ENCODE results near the gene MICA. TPM values are rescaled to one million over a fixed set of nuclear protein-coding genes. Genes with fewer than 3 reads are reported as not detected.
"Not testable (repeated sequence)": the region's sequence is repeated elsewhere in the genome, so short reads cannot be mapped to it uniquely, and the experiment has no call there.

MICA gene
- total RNA-seq, 2 experiments from 2014 or later: 10.5 to 10.8 TPM

DNA sequence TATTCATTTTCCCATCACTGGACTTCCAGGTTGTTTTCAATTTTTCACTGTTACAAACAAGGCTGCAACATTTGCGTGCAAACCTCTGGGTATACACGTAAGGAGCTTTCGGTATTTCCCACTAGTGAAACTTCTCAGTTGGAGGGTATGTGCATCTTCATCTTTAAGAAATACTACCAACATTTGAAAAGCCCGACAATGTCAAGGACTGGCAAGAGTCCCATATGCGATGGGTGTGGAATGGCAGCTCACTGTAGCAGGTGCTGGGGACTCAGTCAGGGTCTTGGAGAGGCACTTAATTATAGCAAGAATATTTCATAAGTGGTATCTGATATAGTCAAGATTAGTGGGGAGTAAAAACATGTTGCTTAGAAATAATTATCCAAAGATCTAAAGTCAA lies 37.5 kb upstream of the MICA start:
- Mint-ChIP-seq H3K4me3 (no peak overlapping the region), H3K36me3 (ENCODE audit: low read depth) (peaks cover 5% of the 10 kb centered on the region), H3K9me3 (no peaks in the 10 kb centered on the region), H3K27me3 (peaks cover 61% of the 10 kb centered on the region), H3K4me1 (peaks cover 12% of the 10 kb centered on the region), H3K27ac (no peak overlapping the region)
- POLR2A ChIA-PET: interaction anchor here (0.6 kb wide), 1 partner anchor 168 kb away, joined by 5 read pairs; no protein-coding TSS in a partner anchor
- CTCF ChIA-PET: interaction anchor here (0.6 to 4.8 kb wide), 12 partner anchors 11 to 654 kb away, joined by 3 to 73 read pairs (median 9); partner anchors contain the start of genes CCHCR1, PSORS1C2 and TCF19
- DNase-seq: no peak

- Mint-ChIP-seq H3K27ac (no peak overlapping the region), H3K36me3 (ENCODE audit: low read depth) (no peaks in the 10 kb centered on the region), H3K27me3 (peaks cover 60% of the 10 kb centered on the region), H3K9me3 (peaks cover 2% of the 10 kb centered on the region), H3K4me3 (peak overlapping the region; percentile 63), H3K4me1 (peaks cover 12% of the 10 kb centered on the region)
- peak; percentile 82 for DNase-seq
- ChIA-PET POLR2A (interaction anchor here (0.6 kb wide), 1 partner anchor 169 kb away, joined by 5 read pairs; no protein-coding TSS in a partner anchor), CTCF (interaction anchor here (0.5 to 4.8 kb wide), 41 partner anchors 8 to 1479 kb away, joined by 3 to 73 read pairs (median 3); partner anchors contain the start of genes CCHCR1, HLA-B, PSORS1C2 and TCF19)
Measured at GRCh38 chr6:31366693-31367470, 36.5 kb upstream of the MICA start.

DNA sequence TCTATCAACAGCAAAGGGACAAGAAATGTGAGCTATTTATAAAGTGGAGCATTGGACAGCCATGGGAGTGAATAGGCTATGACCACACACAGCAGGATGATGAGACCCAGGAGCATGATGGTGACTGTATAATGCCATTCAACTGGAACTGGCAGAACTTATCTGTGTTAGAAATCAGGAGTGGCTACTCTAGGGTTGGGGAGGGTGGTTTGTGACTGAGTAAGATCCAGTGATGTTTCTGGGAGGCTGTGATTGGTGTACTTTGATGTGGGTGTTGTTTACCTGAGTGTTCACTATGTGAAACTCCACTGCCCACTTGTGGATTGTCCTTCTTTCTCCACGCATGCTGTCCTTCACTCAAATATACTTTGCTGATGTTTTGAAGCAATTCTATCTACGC lies 34.9 kb upstream of the MICA start:
- peaks cover 2% of the 10 kb centered on the region for H3K36me3 Mint-ChIP-seq (ENCODE audit: low read depth)
- ChIA-PET CTCF (interaction anchor here (1.0 to 4.8 kb wide), 3 partner anchors 171 to 235 kb away, joined by 3 to 73 read pairs (median 14); no protein-coding TSS in a partner anchor), POLR2A (no interaction called here)
- H3K4me3 Mint-ChIP-seq: no peak overlapping the region
- no peak for DNase-seq
- H3K4me1 Mint-ChIP-seq: peaks cover 15% of the 10 kb centered on the region
- H3K27me3 Mint-ChIP-seq: peaks cover 60% of the 10 kb centered on the region
- no peak overlapping the region for H3K27ac Mint-ChIP-seq
- peaks cover 2% of the 10 kb centered on the region for H3K9me3 Mint-ChIP-seq

DNA sequence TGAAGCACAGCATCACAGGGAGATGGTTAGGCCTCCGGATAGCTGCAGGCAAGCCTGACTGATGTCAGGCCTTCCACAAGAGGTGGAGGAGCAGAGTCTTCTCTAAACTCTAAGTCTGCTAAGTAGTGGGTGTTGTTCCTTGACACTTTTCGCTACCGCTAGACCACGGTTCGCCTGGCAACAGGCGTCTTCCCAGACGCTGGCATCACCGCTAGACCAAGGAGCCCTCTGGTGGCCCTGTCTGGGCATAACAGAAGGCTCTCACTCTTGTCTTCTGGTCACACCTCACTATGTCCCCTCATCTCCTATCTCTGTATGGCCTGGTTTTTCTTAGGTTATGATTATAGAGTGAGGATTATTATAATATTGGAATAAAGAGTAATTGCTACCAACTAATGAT lies 29.3 kb upstream of the MICA start:
- H3K4me1 Mint-ChIP-seq; H3K4me3 Mint-ChIP-seq; DNase-seq; H3K9me3 Mint-ChIP-seq; POLR2A ChIA-PET; H3K36me3 Mint-ChIP-seq (ENCODE audit: low read depth); H3K27ac Mint-ChIP-seq: not testable (repeated sequence)
- peaks cover 40% of the 10 kb centered on the region for H3K27me3 Mint-ChIP-seq
- CTCF ChIA-PET: interaction anchor here (1.1 to 1.4 kb wide), 2 partner anchors 29 to 68 kb away, joined by 3 read pairs; no protein-coding TSS in a partner anchor

DNA sequence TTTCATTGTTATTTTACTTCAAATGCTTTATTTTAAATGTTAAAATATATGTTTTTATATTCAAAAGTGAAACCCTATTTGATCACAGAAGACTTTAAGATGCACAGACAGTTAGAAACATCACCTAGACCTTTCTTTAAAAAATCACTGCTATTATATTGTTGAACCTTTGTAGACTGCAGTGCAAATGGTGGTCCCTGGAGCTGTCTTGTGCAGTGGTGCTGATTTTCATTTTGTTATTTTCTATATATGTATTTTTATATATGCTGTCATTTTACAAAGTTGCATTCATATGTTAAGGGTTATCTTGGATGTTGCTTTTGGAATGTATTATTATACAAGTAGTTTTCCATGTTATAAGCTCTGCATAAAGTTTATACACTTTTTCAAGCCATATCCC lies 27.7 kb upstream of the MICA start:
- ChIA-PET CTCF (interaction anchor here (1.0 to 3.5 kb wide), 3 partner anchors 9 to 242 kb away, joined by 3 to 16 read pairs (median 3); no protein-coding TSS in a partner anchor), POLR2A (no interaction called here)
- no peak for DNase-seq
- Mint-ChIP-seq H3K27me3 (peaks cover 33% of the 10 kb centered on the region), H3K4me1 (peaks cover 4% of the 10 kb centered on the region), H3K9me3 (peaks cover 2% of the 10 kb centered on the region), H3K36me3 (ENCODE audit: low read depth) (peaks cover 2% of the 10 kb centered on the region), H3K4me3 (no peak overlapping the region), H3K27ac (no peak overlapping the region)

GRCh38 chr6:31377029-31377428 lies 26.4 kb upstream of the MICA start:
- no peak for DNase-seq
- Mint-ChIP-seq H3K4me3 (no peak overlapping the region), H3K9me3 (no peaks in the 10 kb centered on the region), H3K36me3 (ENCODE audit: low read depth) (peaks cover 2% of the 10 kb centered on the region), H3K27me3 (peaks cover 36% of the 10 kb centered on the region), H3K4me1 (peaks cover 2% of the 10 kb centered on the region), H3K27ac (no peak overlapping the region)
- CTCF ChIA-PET: interaction anchor here (0.6 to 3.5 kb wide), 5 partner anchors 10 to 179 kb away, joined by 3 to 16 read pairs (median 3); no protein-coding TSS in a partner anchor
- POLR2A ChIA-PET: no interaction called here

GRCh38 chr6:31378062-31378720 lies 25.2 kb upstream of the MICA start:
- Mint-ChIP-seq H3K27me3 (peaks cover 30% of the 10 kb centered on the region), H3K36me3 (ENCODE audit: low read depth) (no peaks in the 10 kb centered on the region), H3K4me3 (no peak overlapping the region), H3K9me3 (no peaks in the 10 kb centered on the region), H3K27ac (no peak overlapping the region), H3K4me1 (no peaks in the 10 kb centered on the region)
- ChIA-PET CTCF (interaction anchor here (0.6 to 3.5 kb wide), 3 partner anchors 12 to 182 kb away, joined by 3 to 16 read pairs (median 3); no protein-coding TSS in a partner anchor), POLR2A (no interaction called here)
- no peak for DNase-seq

GRCh38 chr6:31378721-31379103 lies 24.7 kb upstream of the MICA start:
- DNase-seq: no peak
- H3K4me1 Mint-ChIP-seq: no peaks in the 10 kb centered on the region
- POLR2A ChIA-PET: no interaction called here
- peaks cover 30% of the 10 kb centered on the region for H3K27me3 Mint-ChIP-seq
- no peak overlapping the region for H3K27ac Mint-ChIP-seq
- H3K4me3 Mint-ChIP-seq: no peak overlapping the region
- CTCF ChIA-PET: interaction anchor here (0.6 kb wide), 1 partner anchor 182 kb away, joined by 3 read pairs; no protein-coding TSS in a partner anchor
- no peaks in the 10 kb centered on the region for H3K36me3 Mint-ChIP-seq (ENCODE audit: low read depth)
- no peaks in the 10 kb centered on the region for H3K9me3 Mint-ChIP-seq

DNA sequence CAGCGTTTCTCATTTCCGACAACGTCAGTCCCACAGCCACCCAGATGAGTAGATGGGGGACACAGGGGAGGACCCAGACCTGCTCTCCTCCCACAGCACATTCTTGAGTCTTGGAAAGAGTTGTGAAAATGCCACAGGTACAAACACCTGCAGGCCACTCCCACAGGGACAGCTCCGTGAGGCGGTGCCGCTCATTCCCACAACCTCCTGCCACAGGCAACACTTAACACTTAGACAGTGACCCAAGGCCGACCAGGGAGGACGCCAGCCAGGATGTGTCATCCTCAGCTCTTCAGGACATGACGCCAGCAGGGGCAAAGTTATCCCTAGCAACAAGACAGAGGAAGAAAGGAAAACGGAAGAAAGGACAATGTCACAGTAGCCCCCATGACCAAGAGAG lies 23.5 kb upstream of the MICA start:
- ChIA-PET CTCF (interaction anchor here (0.6 to 3.8 kb wide), 5 partner anchors 13 to 221 kb away, joined by 3 to 17 read pairs (median 3); partner anchors contain the start of genes MICA and TCF19), POLR2A (no interaction called here)
- Mint-ChIP-seq H3K4me1 (no peaks in the 10 kb centered on the region), H3K4me3 (no peak overlapping the region), H3K36me3 (ENCODE audit: low read depth) (no peaks in the 10 kb centered on the region), H3K27me3 (peaks cover 27% of the 10 kb centered on the region), H3K27ac (no peak overlapping the region), H3K9me3 (no peaks in the 10 kb centered on the region)
- no peak for DNase-seq

GRCh38 chr6:31381666-31382065 lies 21.7 kb upstream of the MICA start:
- Mint-ChIP-seq H3K27ac (no peak overlapping the region), H3K4me1 (no peaks in the 10 kb centered on the region), H3K27me3 (peaks cover 20% of the 10 kb centered on the region), H3K4me3 (no peak overlapping the region), H3K36me3 (ENCODE audit: low read depth) (no peaks in the 10 kb centered on the region), H3K9me3 (no peaks in the 10 kb centered on the region)
- CTCF ChIA-PET: interaction anchor here (0.6 to 3.8 kb wide), 5 partner anchors 13 to 184 kb away, joined by 3 to 17 read pairs (median 3); no protein-coding TSS in a partner anchor
- POLR2A ChIA-PET: no interaction called here
- no peak for DNase-seq

GRCh38 chr6:31383149-31383548 lies 20.2 kb upstream of the MICA start:
- no peaks in the 10 kb centered on the region for H3K36me3 Mint-ChIP-seq (ENCODE audit: low read depth)
- no peak overlapping the region for H3K27ac Mint-ChIP-seq
- H3K27me3 Mint-ChIP-seq: peaks cover 21% of the 10 kb centered on the region
- ChIA-PET CTCF (interaction anchor here (0.7 to 3.8 kb wide), 5 partner anchors 11 to 189 kb away, joined by 3 to 17 read pairs (median 3); no protein-coding TSS in a partner anchor), POLR2A (no interaction called here)
- H3K9me3 Mint-ChIP-seq: no peaks in the 10 kb centered on the region
- no peaks in the 10 kb centered on the region for H3K4me1 Mint-ChIP-seq
- no peak for DNase-seq
- no peak overlapping the region for H3K4me3 Mint-ChIP-seq

- Mint-ChIP-seq H3K4me1 (no peaks in the 10 kb centered on the region), H3K9me3 (no peaks in the 10 kb centered on the region), H3K27ac (no peak overlapping the region), H3K27me3 (peaks cover 17% of the 10 kb centered on the region), H3K4me3 (no peak overlapping the region), H3K36me3 (ENCODE audit: low read depth) (no peaks in the 10 kb centered on the region)
- no peak for DNase-seq
- ChIA-PET POLR2A (no interaction called here), CTCF (no interaction called here)
Measured at GRCh38 chr6:31385041-31385440, 18.4 kb upstream of the MICA start.

DNA sequence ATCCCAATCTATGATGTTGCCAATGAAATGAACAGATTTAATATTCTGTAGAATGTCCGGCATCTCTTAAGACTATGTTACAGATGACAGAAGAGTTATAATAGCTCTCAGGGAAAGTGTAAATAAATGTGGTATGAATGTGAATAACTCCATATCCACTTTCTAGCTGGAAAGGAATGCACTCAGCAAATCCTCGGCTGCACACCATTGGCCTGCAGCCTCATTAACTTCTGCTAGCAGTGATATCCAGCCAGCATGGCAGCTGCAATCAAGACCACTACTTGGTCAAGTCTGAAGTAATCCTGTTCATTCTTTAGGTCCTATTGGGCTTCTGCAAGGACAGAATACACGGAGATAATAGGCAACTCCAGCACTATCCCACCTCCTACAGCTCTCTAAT lies 17.3 kb upstream of the MICA start:
- ChIA-PET POLR2A (no interaction called here), CTCF (no interaction called here)
- peaks cover 10% of the 10 kb centered on the region for H3K27me3 Mint-ChIP-seq
- H3K4me3 Mint-ChIP-seq: no peak overlapping the region
- H3K9me3 Mint-ChIP-seq: no peaks in the 10 kb centered on the region
- no peaks in the 10 kb centered on the region for H3K36me3 Mint-ChIP-seq (ENCODE audit: low read depth)
- no peaks in the 10 kb centered on the region for H3K4me1 Mint-ChIP-seq
- DNase-seq: no peak
- no peak overlapping the region for H3K27ac Mint-ChIP-seq

Measured in activated CD4-positive, alpha-beta T cell treated with anti-CD3 and anti-CD28 coated beads, Interleukin-2, amount 10 ng/mL, durations not matched to agents 7 days and 5 days (primary cell).